Activated T-helper 1 cell treated with anti-CD3 and anti-CD28 coated beads, Interleukin-12 subunit alpha, Interleukin-12 subunit beta, Interleukin-2, Interleukin-4 antibody, amounts not matched to agents 30 ng/mL and 10 ng/mL and 1 ng/mL, durations not matched to agents 14 hours and 24 hours and 36 hours (primary cell): ENCODE measurements around the gene CBLN1. TPM values are rescaled to one million over a fixed set of nuclear protein-coding genes. Genes with fewer than 3 reads are reported as not detected.

ENCODE experiments used
- DNase-seq: peaks from one replicate; pipeline ENCODE4 v3.0.0; 2021; ENCODE audit warnings: low spot score
- H3K27ac Mint-ChIP-seq: one replicate; pipeline ENCODE4 v1.8.0; 2021; ENCODE audit warnings: mild to moderate bottlenecking, mixed read lengths
- H3K27me3 Mint-ChIP-seq: one replicate; pipeline ENCODE4 v1.8.0; 2022; ENCODE audit warnings: mild to moderate bottlenecking, moderate library complexity, mixed read lengths; ENCODE audit not compliant: insufficient read depth
- H3K36me3 Mint-ChIP-seq: one replicate; pipeline ENCODE4 v1.8.0; 2021; ENCODE audit warnings: low read depth, mixed read lengths
- H3K4me1 Mint-ChIP-seq: one replicate; pipeline ENCODE4 v1.8.0; 2021; ENCODE audit warnings: low read depth, mixed read lengths
- H3K4me3 Mint-ChIP-seq: one replicate; pipeline ENCODE4 v1.8.0; 2021; ENCODE audit warnings: mild to moderate bottlenecking, moderate library complexity, mixed read lengths
- H3K9me3 Mint-ChIP-seq: one replicate; pipeline ENCODE4 v1.8.0; 2021; ENCODE audit warnings: mixed read lengths
- intact Hi-C: fragments of 100-400 bp; cut with micrococcal nuclease; formaldehyde crosslinking; loops from one replicate; pipeline ENCODE4 v1.15.1; 2024
- total RNA-seq: library from RNA; stranded (reverse); gene quantifications from 2 replicates; pipeline ENCODE4 v1.2.3, GENCODE V29; 2022

The CBLN1 gene
- total RNA-seq, 1 donor from 2014 or later: not detected

DNA sequence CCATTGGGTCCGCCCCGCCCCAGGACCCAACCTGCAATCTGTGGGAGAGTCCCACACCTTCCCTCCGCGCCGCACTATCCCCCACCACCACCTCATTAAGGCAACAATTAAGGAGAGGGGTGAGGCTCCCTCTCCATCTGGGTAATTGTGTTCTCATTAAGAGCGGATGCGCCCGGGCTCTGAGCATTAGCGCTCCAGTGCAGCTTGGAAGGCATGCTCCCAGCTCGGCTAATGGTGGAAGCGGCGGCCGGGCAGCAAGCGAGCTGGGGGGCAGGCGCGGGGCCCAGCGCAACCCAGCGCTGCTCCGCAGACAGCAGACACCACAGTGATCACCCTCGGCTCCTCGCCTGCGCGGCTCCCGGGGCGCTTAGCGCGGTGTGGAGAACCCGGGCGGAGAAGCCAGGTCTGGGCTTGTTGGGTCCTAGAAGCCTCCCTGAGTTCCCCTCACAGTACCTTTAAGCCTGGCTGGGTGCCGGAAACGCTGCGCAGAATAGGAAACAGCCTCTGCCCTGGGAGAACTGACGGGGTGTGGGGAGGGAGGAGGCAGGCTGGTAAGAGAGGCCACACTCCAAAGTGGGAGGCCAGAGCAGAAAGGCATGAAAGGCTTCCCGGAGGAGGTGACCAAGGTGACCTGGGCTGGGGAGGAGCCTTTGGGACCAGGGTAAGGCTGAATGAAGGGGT lies 6.4 kb downstream of the CBLN1 start:
- Mint-ChIP-seq H3K4me1 (no peaks in the 10 kb centered on the region), H3K27me3 (peaks cover 61% of the 10 kb centered on the region), H3K9me3 (no peaks in the 10 kb centered on the region), H3K4me3 (no peak overlapping the region), H3K27ac (no peak overlapping the region), H3K36me3 (no peaks in the 10 kb centered on the region)
- intact Hi-C loops: no loop called here
- no peak for DNase-seq

DNA sequence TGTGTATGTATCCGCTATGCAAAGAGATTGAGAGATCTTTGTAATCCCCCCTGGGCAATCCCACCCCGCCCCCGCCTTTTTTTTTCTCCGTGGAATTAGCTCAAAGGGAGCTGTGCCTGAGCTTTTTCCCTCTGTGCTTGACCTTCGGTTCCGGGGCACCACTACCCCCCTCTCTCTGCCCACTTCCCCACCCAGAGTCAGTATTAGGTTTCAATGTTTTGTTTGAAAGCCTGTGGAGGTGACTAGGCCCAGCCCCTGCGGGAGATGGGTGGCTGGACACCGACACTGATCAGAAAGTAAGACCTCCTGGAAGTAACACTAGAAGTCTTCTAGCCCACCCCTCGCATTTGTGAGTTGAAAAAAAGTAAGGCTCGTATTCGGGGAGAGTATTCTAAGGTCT lies 7.0 kb downstream of the CBLN1 start:
- no peaks in the 10 kb centered on the region for H3K4me1 Mint-ChIP-seq
- no peaks in the 10 kb centered on the region for H3K36me3 Mint-ChIP-seq
- H3K27ac Mint-ChIP-seq: no peak overlapping the region
- no peak overlapping the region for H3K4me3 Mint-ChIP-seq
- intact Hi-C loops: no loop called here
- no peaks in the 10 kb centered on the region for H3K9me3 Mint-ChIP-seq
- peaks cover 55% of the 10 kb centered on the region for H3K27me3 Mint-ChIP-seq
- no peak for DNase-seq

DNA sequence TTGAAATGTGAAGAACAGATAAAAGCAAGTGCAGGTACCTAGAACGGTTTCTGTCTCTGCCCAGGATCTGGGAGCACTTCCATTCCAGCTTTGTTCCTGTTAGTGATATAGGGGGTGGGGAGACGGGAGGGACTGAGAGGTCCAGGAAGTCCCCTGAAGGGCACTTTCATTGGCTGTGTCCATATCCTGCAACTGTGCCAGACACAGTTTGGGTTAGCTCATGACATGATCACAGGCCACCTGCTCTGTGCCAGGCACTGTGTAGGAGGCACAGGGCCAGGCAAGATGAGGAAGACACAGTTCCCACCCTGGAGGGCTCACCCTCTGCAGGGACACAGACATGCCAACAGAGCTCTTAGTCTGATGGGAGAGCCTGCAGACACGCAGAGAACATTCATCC lies 7.9 kb downstream of the CBLN1 start:
- intact Hi-C loops: no loop called here
- Mint-ChIP-seq H3K27ac (no peak overlapping the region), H3K36me3 (no peaks in the 10 kb centered on the region), H3K4me1 (no peaks in the 10 kb centered on the region), H3K9me3 (no peaks in the 10 kb centered on the region), H3K27me3 (peaks cover 49% of the 10 kb centered on the region), H3K4me3 (no peak overlapping the region)
- no peak for DNase-seq

DNA sequence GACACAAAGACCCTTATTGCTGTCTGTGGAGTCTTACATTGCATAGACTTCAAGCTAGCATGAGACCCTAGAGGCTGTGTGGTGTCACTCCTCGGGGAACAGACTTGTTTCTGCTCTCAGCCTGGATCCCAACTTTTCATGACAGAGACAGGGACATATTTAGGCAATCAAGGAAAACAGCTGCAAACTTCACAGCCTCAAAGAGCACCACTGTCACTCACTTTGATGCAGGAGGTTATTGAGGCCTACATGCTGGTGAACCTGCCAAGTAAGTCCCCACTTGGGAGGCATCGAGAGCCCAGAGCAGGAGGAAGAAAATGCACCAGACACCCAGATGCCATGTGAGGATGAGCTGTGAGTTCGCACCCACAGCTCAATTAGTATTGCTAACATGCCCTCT lies 10.3 kb downstream of the CBLN1 start:
- H3K27ac Mint-ChIP-seq: no peak overlapping the region
- intact Hi-C loops: no loop called here
- no peaks in the 10 kb centered on the region for H3K36me3 Mint-ChIP-seq
- H3K27me3 Mint-ChIP-seq: peaks cover 28% of the 10 kb centered on the region
- DNase-seq: no peak
- H3K4me3 Mint-ChIP-seq: no peak overlapping the region
- no peaks in the 10 kb centered on the region for H3K9me3 Mint-ChIP-seq
- no peaks in the 10 kb centered on the region for H3K4me1 Mint-ChIP-seq

DNA sequence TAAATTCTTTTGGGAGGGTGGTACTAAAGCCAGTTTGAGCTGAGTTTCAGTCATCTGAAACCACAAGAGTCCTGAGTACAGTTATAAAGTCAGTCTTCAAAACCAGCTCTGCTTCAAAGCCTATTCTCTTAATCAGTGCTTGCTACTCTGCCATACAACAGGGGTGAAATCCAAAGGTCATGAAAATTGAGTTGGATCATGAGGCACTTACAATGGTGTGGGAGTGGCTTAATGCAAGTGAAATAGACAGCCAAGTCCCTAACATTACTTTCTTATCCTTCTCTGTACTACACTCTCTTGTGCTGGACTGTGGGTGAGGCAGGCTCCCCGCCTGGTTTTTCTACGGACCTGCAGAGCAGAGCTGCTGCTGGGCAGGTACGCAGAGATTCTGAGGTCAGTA lies 12.4 kb downstream of the CBLN1 start:
- Mint-ChIP-seq H3K27ac (no peak overlapping the region), H3K27me3 (peaks cover 11% of the 10 kb centered on the region), H3K36me3 (no peaks in the 10 kb centered on the region), H3K4me1 (no peaks in the 10 kb centered on the region), H3K9me3 (no peaks in the 10 kb centered on the region), H3K4me3 (no peak overlapping the region)
- DNase-seq: no peak
- intact Hi-C loops: no loop called here

DNA sequence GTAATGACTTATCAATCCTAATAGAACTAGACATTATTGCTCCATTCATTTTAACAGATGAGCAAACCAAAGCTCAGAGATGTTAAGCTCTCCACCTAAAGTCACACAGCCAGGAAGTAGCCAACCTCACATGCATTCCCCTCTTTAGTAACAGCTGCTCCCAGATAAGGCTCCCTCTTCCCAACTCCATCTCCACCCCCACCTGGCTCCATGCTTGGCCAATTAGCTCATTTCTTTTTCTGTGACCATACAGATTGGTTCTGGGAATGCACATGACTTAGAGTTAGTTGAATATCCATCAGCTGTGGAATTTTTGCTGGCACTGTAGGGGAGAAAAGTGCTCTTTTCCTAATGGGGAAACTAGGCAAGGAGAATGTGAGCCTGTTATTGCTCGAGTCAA lies 13.0 kb downstream of the CBLN1 start:
- intact Hi-C loops: no loop called here
- Mint-ChIP-seq H3K9me3 (no peaks in the 10 kb centered on the region), H3K4me1 (no peaks in the 10 kb centered on the region), H3K36me3 (no peaks in the 10 kb centered on the region), H3K27me3 (peaks cover 8% of the 10 kb centered on the region), H3K4me3 (no peak overlapping the region), H3K27ac (no peak overlapping the region)
- no peak for DNase-seq

DNA sequence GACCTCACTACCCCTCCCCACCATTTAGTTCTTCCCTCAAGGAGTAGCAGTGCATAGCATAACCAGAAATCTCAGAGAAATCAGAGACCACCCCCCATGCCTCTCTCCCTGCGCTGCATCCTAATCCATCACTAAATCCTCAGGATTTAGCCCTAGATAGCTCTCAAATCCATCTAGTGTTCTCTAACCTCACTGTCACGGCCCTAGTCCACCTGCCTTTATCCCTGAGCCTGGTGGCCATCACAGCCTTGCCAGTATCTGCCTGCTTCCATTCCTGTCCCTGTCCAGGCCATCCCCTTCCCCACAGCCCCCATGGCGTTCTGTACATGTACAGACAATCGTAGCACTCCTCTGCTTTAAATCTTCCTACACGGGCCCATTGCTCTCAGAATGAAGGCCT lies 19.1 kb downstream of the CBLN1 start:
- no peaks in the 10 kb centered on the region for H3K9me3 Mint-ChIP-seq
- H3K36me3 Mint-ChIP-seq: no peaks in the 10 kb centered on the region
- no peak for DNase-seq
- H3K4me1 Mint-ChIP-seq: no peaks in the 10 kb centered on the region
- peaks cover 1% of the 10 kb centered on the region for H3K27me3 Mint-ChIP-seq
- H3K27ac Mint-ChIP-seq: no peak overlapping the region
- intact Hi-C loops: no loop called here
- H3K4me3 Mint-ChIP-seq: no peak overlapping the region

DNA sequence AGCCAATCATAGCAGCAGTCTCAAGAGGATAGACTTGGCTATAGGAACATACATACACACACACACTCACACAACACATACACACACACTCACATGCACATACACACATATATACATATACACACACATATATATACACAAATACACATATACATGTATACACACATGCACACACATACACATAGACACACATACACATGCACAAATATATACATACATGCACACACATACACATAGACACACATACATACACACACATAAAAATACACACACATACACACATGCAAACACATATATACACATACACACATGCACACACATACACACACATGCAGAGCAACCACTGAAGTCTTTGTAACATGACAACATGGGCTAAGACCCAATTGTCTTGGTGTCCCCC lies 19.7 kb downstream of the CBLN1 start:
- H3K27me3 Mint-ChIP-seq: peaks cover 1% of the 10 kb centered on the region
- H3K36me3 Mint-ChIP-seq: no peaks in the 10 kb centered on the region
- intact Hi-C loops: no loop called here
- H3K4me1 Mint-ChIP-seq: no peaks in the 10 kb centered on the region
- no peak for DNase-seq
- no peaks in the 10 kb centered on the region for H3K9me3 Mint-ChIP-seq
- no peak overlapping the region for H3K27ac Mint-ChIP-seq
- H3K4me3 Mint-ChIP-seq: no peak overlapping the region

DNA sequence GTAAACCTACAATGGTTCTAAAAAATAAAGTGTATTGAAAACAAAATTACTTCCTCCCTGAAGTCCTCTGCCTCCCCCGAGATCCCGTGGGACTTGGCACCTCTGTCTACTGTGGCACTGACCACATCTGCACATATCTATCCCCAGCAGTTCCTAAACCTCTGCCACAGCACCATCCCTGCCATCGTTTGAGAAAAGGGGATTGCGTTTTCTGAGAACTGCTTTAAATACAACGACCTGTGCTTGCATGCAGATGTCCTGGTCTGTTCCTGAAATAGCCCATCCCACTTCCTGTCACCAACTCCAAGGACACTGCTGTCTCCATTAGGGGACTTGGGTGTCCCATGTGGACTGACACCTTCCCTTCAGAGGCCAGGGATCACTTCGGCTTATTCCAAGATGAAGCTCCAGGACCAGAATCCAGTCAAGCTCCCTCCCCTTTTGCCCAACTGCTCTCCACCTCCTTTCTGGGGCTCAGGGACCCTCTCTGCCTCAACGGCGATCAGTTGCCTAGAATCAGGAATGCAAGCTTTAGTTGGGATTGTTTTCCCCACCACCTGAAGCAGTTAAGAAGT lies 20.6 kb downstream of the CBLN1 start:
- Mint-ChIP-seq H3K4me1 (no peaks in the 10 kb centered on the region), H3K4me3 (no peak overlapping the region), H3K27me3 (peaks cover 1% of the 10 kb centered on the region), H3K27ac (no peak overlapping the region), H3K36me3 (no peaks in the 10 kb centered on the region), H3K9me3 (no peaks in the 10 kb centered on the region)
- intact Hi-C loops: no loop called here
- DNase-seq: no peak

DNA sequence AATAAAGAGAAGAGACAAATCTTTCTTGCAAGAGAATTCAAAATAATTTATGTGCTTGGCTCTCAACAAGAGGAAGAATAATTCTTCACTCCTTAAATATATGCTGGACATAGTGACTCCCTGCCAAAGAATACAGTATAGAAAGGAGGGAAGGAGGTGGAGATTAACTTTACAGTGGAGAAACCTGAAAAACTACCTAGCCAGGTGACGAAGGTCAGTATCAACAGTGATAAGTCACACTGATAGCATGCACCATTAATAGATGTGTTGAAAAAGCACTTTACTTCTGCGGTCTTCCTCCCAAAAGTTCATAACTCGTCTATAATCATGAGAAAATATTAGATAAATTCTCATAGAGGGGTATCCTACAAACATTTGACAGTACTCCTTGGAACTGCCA lies 21.4 kb downstream of the CBLN1 start:
- H3K27ac Mint-ChIP-seq: no peak overlapping the region
- H3K27me3 Mint-ChIP-seq: no peaks in the 10 kb centered on the region
- H3K36me3 Mint-ChIP-seq: no peaks in the 10 kb centered on the region
- no peaks in the 10 kb centered on the region for H3K9me3 Mint-ChIP-seq
- no peak overlapping the region for H3K4me3 Mint-ChIP-seq
- H3K4me1 Mint-ChIP-seq: no peaks in the 10 kb centered on the region
- no peak for DNase-seq
- intact Hi-C loops: no loop called here

DNA sequence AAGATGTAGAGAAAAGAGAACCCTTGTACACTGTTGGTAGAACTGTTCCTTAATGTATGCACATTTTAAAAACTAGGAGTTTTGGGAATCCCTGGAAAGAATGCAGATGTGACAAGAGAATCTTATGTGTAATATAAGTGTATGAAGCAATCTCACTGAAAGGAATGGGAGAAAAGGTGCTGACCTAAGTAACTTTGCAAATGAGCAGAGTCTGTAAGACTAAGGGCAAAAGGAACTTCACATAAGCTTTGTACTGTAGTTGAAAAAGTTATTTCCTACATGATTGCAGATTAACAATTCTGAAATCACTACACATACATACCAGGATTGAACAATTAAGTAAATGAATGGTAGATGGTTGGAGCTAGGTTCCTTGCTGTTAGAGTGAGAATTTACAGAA lies 22.3 kb downstream of the CBLN1 start:
- intact Hi-C loops: no loop called here
- H3K9me3 Mint-ChIP-seq: no peaks in the 10 kb centered on the region
- no peak overlapping the region for H3K27ac Mint-ChIP-seq
- no peak overlapping the region for H3K4me3 Mint-ChIP-seq
- no peaks in the 10 kb centered on the region for H3K36me3 Mint-ChIP-seq
- H3K27me3 Mint-ChIP-seq: no peaks in the 10 kb centered on the region
- H3K4me1 Mint-ChIP-seq: no peaks in the 10 kb centered on the region
- DNase-seq: no peak

DNA sequence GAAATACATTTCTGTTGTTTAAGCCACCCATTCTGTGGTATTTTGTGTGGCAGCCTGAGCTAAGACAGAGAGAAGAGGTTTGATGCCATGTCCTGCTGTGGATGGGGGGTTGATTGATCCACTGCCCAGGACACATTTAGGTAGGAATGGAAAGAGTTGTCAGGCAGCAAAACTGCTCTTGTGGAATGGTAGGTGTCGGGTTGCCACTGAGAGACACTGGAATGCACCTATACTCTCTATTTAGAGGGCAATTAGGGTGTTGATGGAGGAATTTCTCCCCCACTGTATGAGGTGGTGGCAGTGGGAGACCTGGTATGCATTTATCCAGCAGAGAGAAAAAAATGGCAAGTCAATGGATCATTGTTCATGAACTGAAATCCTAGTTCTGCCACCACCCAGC lies 30.9 kb downstream of the CBLN1 start:
- Mint-ChIP-seq H3K9me3 (no peaks in the 10 kb centered on the region), H3K27me3 (peaks cover 2% of the 10 kb centered on the region), H3K36me3 (no peaks in the 10 kb centered on the region), H3K27ac (no peak overlapping the region), H3K4me3 (no peak overlapping the region), H3K4me1 (no peaks in the 10 kb centered on the region)
- no peak for DNase-seq
- intact Hi-C loops: no loop called here

DNA sequence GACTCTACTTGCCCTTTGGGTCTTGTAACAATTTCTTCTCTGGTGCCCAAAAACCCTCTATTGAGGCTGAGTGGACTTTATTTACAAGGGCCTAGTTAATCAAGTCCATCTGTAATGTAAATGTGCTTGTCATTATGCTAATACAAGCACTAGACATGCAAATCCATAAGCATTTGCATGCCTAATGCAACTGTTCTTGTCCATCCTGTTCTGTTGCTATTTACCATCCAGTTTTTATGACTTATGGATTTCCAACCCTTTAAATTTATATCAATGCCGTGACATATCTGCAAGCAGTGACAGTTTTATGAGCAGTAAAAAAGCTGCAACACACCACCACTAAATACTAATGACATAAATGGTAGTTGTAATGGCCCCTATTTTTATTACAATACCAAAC lies 33.4 kb downstream of the CBLN1 start:
- no peaks in the 10 kb centered on the region for H3K9me3 Mint-ChIP-seq

DNA sequence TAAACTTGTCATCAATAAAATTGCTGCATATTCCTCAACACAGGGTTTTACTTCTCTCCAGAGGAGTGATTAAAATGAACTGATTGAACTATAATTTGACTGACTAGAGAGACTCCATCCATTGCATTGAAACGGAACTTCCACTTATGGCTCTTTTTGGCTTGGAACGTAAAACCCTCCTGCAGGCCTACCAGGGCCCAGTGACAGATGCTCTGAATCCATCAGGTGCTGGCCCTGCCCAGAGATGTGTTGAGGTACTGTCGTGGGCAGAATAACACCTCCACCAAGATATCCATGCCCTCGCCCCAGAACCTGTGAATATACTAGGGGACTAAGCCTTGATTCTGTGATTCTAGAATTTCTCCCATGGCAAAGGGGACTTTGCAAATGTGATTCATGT lies 45.4 kb downstream of the CBLN1 start:
- intact Hi-C loops: no loop called here
- no peaks in the 10 kb centered on the region for H3K4me1 Mint-ChIP-seq

More for the DNA sequence above, 33.4 kb downstream of the CBLN1 start:
- Mint-ChIP-seq H3K4me3 (no peak overlapping the region), H3K4me1 (no peaks in the 10 kb centered on the region), H3K36me3 (no peaks in the 10 kb centered on the region), H3K27me3 (peaks cover 2% of the 10 kb centered on the region), H3K27ac (no peak overlapping the region)
- DNase-seq: no peak
- intact Hi-C loops: no loop called here

More for the DNA sequence above, 45.4 kb downstream of the CBLN1 start:
- Mint-ChIP-seq H3K9me3 (no peaks in the 10 kb centered on the region), H3K36me3 (no peaks in the 10 kb centered on the region), H3K4me3 (no peak overlapping the region), H3K27ac (no peak overlapping the region), H3K27me3 (no peaks in the 10 kb centered on the region)
- DNase-seq: no peak
